K562 (cell line): Measurements from ENCODE around the gene CMSS1. TPM values are rescaled to one million over a fixed set of nuclear protein-coding genes. Genes with fewer than 3 reads are reported as not detected.

Experiments used
- ATAC-seq: fragments of 200-7000 bp; cut with Tn5 transposase; 3 replicates; pipeline ENCODE4 v1.9.1; 2020; ENCODE audit warnings: moderate library complexity
- BruUV-seq: library from RNA; stranded (reverse); fragments of 400-500 nt; replicated peaks from 2 replicates; lab custom pipeline; 2021; lab: Mats Ljungman, UMichigan
- CTCF ChIA-PET: fragments of 300-600 bp; formaldehyde crosslinking; extraction: SDS; loops from one replicate; lab custom pipeline; 2021; ENCODE audit warnings: low intra/inter-chr PET ratio; lab: Yijun Ruan, JAX
- POLR2A ChIA-PET: fragments of 300-600, 350-650 bp; sonication (Branson Sonifier 250); formaldehyde crosslinking; extraction: SDS; loops from one replicate; lab custom pipeline; 2021; ENCODE audit warnings: antibody characterized with exemption, inconsistent platforms; lab: Yijun Ruan, JAX
- DNase-seq, 4 experiments: peaks; one replicate each; pipeline versions ENCODE4 v3.0.0 to v3.0.0-alpha.2; 2011 to 2018; ENCODE audit warnings: low spot score in 3 of 4, mixed read lengths in 3 of 4; ENCODE audit errors: extremely low read depth in 1 of 4
- FAIRE-seq: peaks from 2 replicates; lab custom pipeline; 2011; peaks lifted over from hg19 to GRCh38; lab: Jason Lieb, UNC
- H2AFZ ChIP-seq: 2 replicates; pipeline ENCODE4 v1.6.0; 2011; ENCODE audit warnings: low read depth, low read length, control low read depth, inconsistent platforms
- H3K27ac ChIP-seq: fragments of 200-600 bp; 3 replicates; pipeline ENCODE4 v1.8.0; 2011; ENCODE audit warnings: low read depth, mild to moderate bottlenecking, control low read depth, inconsistent platforms, low read length, moderate library complexity, mixed read lengths; ENCODE audit errors: extremely low read depth
- H3K27me3 ChIP-seq, 2 experiments: fragments of 300-600 bp in 1 of 2; 2 replicates in 1 of 2; 3 replicates in 1 of 2; pipeline versions ENCODE4 v1.6.0 to v1.8.0; 2011; ENCODE audit warnings: inconsistent platforms in 2 of 2, low read length in 2 of 2, mild to moderate bottlenecking in 1 of 2, mixed read lengths in 1 of 2, moderate library complexity in 1 of 2; ENCODE audit not compliant: control insufficient read depth in 2 of 2, insufficient read depth in 2 of 2
- H3K36me3 ChIP-seq: fragments of 300-600 bp; 3 replicates; pipeline ENCODE4 v1.8.0; 2011; ENCODE audit warnings: mild to moderate bottlenecking, low read length, inconsistent platforms; ENCODE audit not compliant: control insufficient read depth, insufficient read depth
- H3K4me1 ChIP-seq, 2 experiments: fragments of 200-600 bp in 1 of 2; replicated peaks in 1 of 2; 2 replicates in 1 of 2; 3 replicates in 1 of 2; pipeline versions ENCODE4 v1.5.1 to v1.8.0; 2011; ENCODE audit warnings: inconsistent platforms in 2 of 2, low read length in 2 of 2, mild to moderate bottlenecking in 1 of 2, mixed read lengths in 1 of 2, moderate library complexity in 1 of 2; ENCODE audit not compliant: control insufficient read depth in 2 of 2, insufficient read depth in 2 of 2
- H3K4me2 ChIP-seq: 2 replicates; pipeline ENCODE4 v1.6.1; 2011; ENCODE audit warnings: low read length, control low read depth, inconsistent platforms, mixed read lengths; ENCODE audit not compliant: insufficient read depth
- H3K4me3 ChIP-seq: fragments of 200-600 bp; sonication (generic), shearing (Covaris generic); 2 replicates; pipeline ENCODE4 v1.5.1; 2016; ENCODE audit warnings: control low read depth, inconsistent platforms
- H3K79me2 ChIP-seq: fragments of 200-600 bp; 3 replicates; pipeline ENCODE4 v1.8.0; 2011; ENCODE audit warnings: low read length, inconsistent platforms; ENCODE audit not compliant: control insufficient read depth, insufficient read depth
- H3K9ac ChIP-seq, 2 experiments: 2 replicates each; pipeline versions ENCODE4 v1.6.0 to v1.6.1; 2011; ENCODE audit warnings: low read depth in 2 of 2, low read length in 2 of 2, control low read depth in 1 of 2, inconsistent platforms in 1 of 2, mild to moderate bottlenecking in 1 of 2, mixed read lengths in 1 of 2; ENCODE audit not compliant: insufficient read depth in 1 of 2
- H3K9me1 ChIP-seq: one replicate; pipeline ENCODE4 v1.6.0; 2011; ENCODE audit warnings: inconsistent platforms, mild to moderate bottlenecking, low read length, moderate library complexity; ENCODE audit not compliant: control insufficient read depth, insufficient read depth
- H3K9me3 ChIP-seq: replicated peaks from 2 replicates; pipeline ENCODE4 v1.5.1; 2011; ENCODE audit warnings: low read depth, low read length, inconsistent platforms; ENCODE audit not compliant: control insufficient read depth, insufficient read depth
- H4K20me1 ChIP-seq: replicated peaks from 2 replicates; pipeline ENCODE4 v1.6.1; 2011; ENCODE audit warnings: low read length, inconsistent platforms, mixed read lengths; ENCODE audit not compliant: control insufficient read depth, insufficient read depth
- BRF1 ChIP-seq: IDR thresholded peaks from 3 replicates; pipeline ENCODE4 v1.6.1; 2011; ENCODE audit warnings: borderline replicate concordance, mild to moderate bottlenecking; ENCODE audit not compliant: insufficient read length; ENCODE audit errors: extremely low read depth
- FIP1L1 ChIP-seq: fragments of 200-400 bp; formaldehyde crosslinking; IDR thresholded peaks from 2 replicates; pipeline ENCODE4 v1.6.1; 2018; ENCODE audit warnings: mild to moderate bottlenecking, low read depth, low read length; ENCODE audit not compliant: poor library complexity, severe bottlenecking
- FOXO4 ChIP-seq: fragments of 450-650 bp; formaldehyde crosslinking; IDR thresholded peaks from 2 replicates; pipeline ENCODE4 v1.4.0; 2020; ENCODE audit warnings: mild to moderate bottlenecking, moderate library complexity
- IFI16 ChIP-seq: fragments of 250-450 bp; sonication (Bioruptor Pico); IDR thresholded peaks from 2 replicates; pipeline ENCODE4 v2.1.2; 2022; ENCODE audit warnings: mild to moderate bottlenecking, inconsistent platforms
- KDM1A ChIP-seq, 2 experiments: fragments of 450-650 bp; IDR thresholded peaks; 2 replicates each; pipeline ENCODE4 v1.6.1; 2016; ENCODE audit warnings: mild to moderate bottlenecking in 2 of 2
- KLF13 ChIP-seq: fragments of 450-650 bp; IDR thresholded peaks from 2 replicates; pipeline ENCODE4 v1.6.1; 2016; ENCODE audit warnings: missing genetic modification characterization, low read depth, mild to moderate bottlenecking, missing compliant biosample characterization, moderate library complexity, borderline replicate concordance
- MTA2 ChIP-seq: fragments of 450-650 bp; IDR thresholded peaks from 2 replicates; pipeline ENCODE4 v1.6.1; 2016; ENCODE audit warnings: low read depth
- RBM14 ChIP-seq: fragments of 200-400 bp; formaldehyde crosslinking; IDR thresholded peaks from 2 replicates; pipeline ENCODE4 v1.6.1; 2018; ENCODE audit warnings: low read depth, mild to moderate bottlenecking, low read length, moderate library complexity, borderline replicate concordance; ENCODE audit not compliant: insufficient read depth
- RBM22 ChIP-seq: fragments of 200-400 bp; formaldehyde crosslinking; IDR thresholded peaks from 2 replicates; pipeline ENCODE4 v1.6.1; 2018; ENCODE audit warnings: low read length, low read depth; ENCODE audit not compliant: poor library complexity, severe bottlenecking
- SNRNP70 ChIP-seq: fragments of 200-400 bp; formaldehyde crosslinking; optimal IDR thresholded peaks from 2 replicates; pipeline ENCODE3; 2017; ENCODE audit warnings: low read depth, low read length
- SREBF1 ChIP-seq: fragments of 150-350 bp; IDR thresholded peaks from 2 replicates; pipeline ENCODE4 v1.6.1; 2014; ENCODE audit warnings: antibody characterized with exemption, low read depth, low read length, borderline replicate concordance
- ZNF212 ChIP-seq: fragments of 450-650 bp; formaldehyde crosslinking; IDR thresholded peaks from 2 replicates; pipeline ENCODE4 v1.4.0; 2020; ENCODE audit warnings: mild to moderate bottlenecking
- ZNF217 ChIP-seq: sonication (generic); formaldehyde crosslinking; IDR thresholded peaks from 2 replicates; pipeline ENCODE4 v1.8.0; 2022; ENCODE audit warnings: mild to moderate bottlenecking, missing genetic modification reagents
- ZNF23 ChIP-seq: fragments of 250-450 bp; sonication (Bioruptor Pico); IDR thresholded peaks from 2 replicates; pipeline ENCODE4 v1.4.0; 2020; ENCODE audit warnings: mild to moderate bottlenecking
- WGBS: fragments of 100-300 bp; shearing (Covaris generic); methylation state at CpG from one replicate; pipeline ENCODE4 v1.1.6; 2016; ENCODE audit warnings: low coverage, mixed read lengths; ENCODE audit not compliant: insufficient coverage; ENCODE audit errors: missing lambda C conversion rate; 5-methylcytosine and 5-hydroxymethylcytosine counted together
- in situ Hi-C: fragments of 300-500 bp; cut with MboI; formaldehyde crosslinking; loops from 4 replicates; pipeline ENCODE4 v1.15.0; 2018; ENCODE audit warnings: inconsistent platforms, mixed read lengths
- intact Hi-C: fragments of 100-400 bp; cut with micrococcal nuclease; formaldehyde crosslinking; loops from 2 replicates; pipeline ENCODE4 v1.14.2; 2022
- polyA plus RNA-seq, 8 experiments: library from polyadenylated mRNA; depleted of rRNA in 4 of 8; stranded (reverse) in 5 of 8; unstranded in 3 of 8; fragments of >200 nt; fragmentation: Nextera tagmentation in 2 of 8; fragmentation: Illumina TruSeq in 1 of 8; extraction: Ambion mirVana in 2 of 8; extraction: Trizol in 1 of 8; gene quantifications; 2 replicates each; pipeline versions ENCODE4 v1.2.1 to v1.2.3, GENCODE V29; 2011 to 2014; ENCODE audit warnings: inconsistent platforms in 1 of 8, missing spikeins in 1 of 8
- total RNA-seq, 7 experiments: library from RNA; depleted of rRNA in 6 of 7; stranded (reverse); fragments of >200 nt in 6 of 7; fragmentation: Illumina TruSeq in 2 of 7; extraction: Trizol in 2 of 7; gene quantifications; 2 replicates each; pipeline versions ENCODE4 v1.2.1 to v1.2.3, GENCODE V29; 2011 to 2021; ENCODE audit warnings: low replicate concordance in 1 of 7
- TF ChIP-seq, protein P1 (sequence below): fragments of 150-350 bp; conservative IDR thresholded peaks from 2 replicates; pipeline ENCODE4 v1.6.1; 2014; ENCODE audit warnings: low read length
- TF ChIP-seq, protein P2 (sequence below): sonication (generic); formaldehyde crosslinking; IDR thresholded peaks from 2 replicates; pipeline ENCODE4 v1.9.0; 2022; ENCODE audit warnings: mild to moderate bottlenecking, missing genetic modification reagents
- TF ChIP-seq, protein P3 (sequence below): sonication (generic); formaldehyde crosslinking; IDR thresholded peaks from 2 replicates; pipeline ENCODE4 v1.8.1; 2022; ENCODE audit warnings: missing genetic modification reagents

The CMSS1 gene
- total and polyA plus RNA-seq, 9 of the 15 experiments (the other 6 are each of a cell fraction or from before 2014, with no cell fraction given) = 46.9 to 109 (median 72.3) TPM

DNA sequence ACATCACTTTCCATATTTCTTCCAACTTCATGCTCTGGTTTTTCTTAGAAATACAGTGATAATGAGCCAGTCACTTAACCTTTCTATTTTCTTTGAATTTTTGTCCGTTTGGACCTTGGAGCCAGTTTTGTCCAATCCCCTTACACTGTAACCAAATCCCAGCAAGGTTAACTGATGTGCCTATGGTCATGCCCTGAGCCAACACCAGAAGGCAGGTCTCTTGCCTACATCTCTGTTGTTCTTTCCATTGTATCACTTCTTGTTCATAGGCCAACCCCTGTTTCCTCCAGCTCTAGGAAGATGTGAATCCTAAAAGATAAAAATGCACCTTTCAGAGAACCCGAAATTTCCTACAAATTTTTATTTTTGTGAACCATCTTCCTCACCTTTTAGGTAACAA is 122.7 kb downstream of the CMSS1 start:
- Histone ChIP-seq H2AFZ (no peak overlapping the region), H3K27ac (no peak overlapping the region), H3K4me1 (no peaks in the 10 kb centered on the region), H3K9ac (no peak overlapping the region), H3K4me3 (no peak overlapping the region), H3K9me3 (no peaks in the 10 kb centered on the region), H3K79me2 (no peaks in the 10 kb centered on the region), H3K36me3 (no peaks in the 10 kb centered on the region), H3K27me3 (no peaks in the 10 kb centered on the region), H4K20me1 (no peaks in the 10 kb centered on the region), H3K4me2 (no peak overlapping the region), H3K9me1 (no peaks in the 10 kb centered on the region)
- intact Hi-C loops = no loop called here
- no peak for ATAC-seq
- TF ChIP-seq RBM14 (no peak), FIP1L1 (no peak), SREBF1 (no peak), RBM22 (no peak), BRF1 (no peak), IFI16 (CRISPR knock-in tag) (no peak), FOXO4 (CRISPR knock-in tag) (no peak), KLF13 (tag) (no peak), MTA2 (no peak), ZNF217 (CRISPR knock-in tag) (no peak), ZNF212 (no peak), ZNF23 (no peak), SNRNP70 (no peak), KDM1A (IDR thresholded peaks at IDR 0.05) (no peak)
- TF ChIP-seq, protein P1, sequence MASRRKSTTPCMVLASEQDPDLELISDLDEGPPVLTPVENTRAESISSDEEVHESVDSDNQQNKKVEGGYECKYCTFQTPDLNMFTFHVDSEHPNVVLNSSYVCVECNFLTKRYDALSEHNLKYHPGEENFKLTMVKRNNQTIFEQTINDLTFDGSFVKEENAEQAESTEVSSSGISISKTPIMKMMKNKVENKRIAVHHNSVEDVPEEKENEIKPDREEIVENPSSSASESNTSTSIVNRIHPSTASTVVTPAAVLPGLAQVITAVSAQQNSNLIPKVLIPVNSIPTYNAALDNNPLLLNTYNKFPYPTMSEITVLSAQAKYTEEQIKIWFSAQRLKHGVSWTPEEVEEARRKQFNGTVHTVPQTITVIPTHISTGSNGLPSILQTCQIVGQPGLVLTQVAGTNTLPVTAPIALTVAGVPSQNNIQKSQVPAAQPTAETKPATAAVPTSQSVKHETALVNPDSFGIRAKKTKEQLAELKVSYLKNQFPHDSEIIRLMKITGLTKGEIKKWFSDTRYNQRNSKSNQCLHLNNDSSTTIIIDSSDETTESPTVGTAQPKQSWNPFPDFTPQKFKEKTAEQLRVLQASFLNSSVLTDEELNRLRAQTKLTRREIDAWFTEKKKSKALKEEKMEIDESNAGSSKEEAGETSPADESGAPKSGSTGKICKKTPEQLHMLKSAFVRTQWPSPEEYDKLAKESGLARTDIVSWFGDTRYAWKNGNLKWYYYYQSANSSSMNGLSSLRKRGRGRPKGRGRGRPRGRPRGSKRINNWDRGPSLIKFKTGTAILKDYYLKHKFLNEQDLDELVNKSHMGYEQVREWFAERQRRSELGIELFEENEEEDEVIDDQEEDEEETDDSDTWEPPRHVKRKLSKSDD = no peak
- TF ChIP-seq, protein P2, sequence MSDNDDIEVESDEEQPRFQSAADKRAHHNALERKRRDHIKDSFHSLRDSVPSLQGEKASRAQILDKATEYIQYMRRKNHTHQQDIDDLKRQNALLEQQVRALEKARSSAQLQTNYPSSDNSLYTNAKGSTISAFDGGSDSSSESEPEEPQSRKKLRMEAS (CRISPR knock-in tag) = no peak
- TF ChIP-seq, protein P3, sequence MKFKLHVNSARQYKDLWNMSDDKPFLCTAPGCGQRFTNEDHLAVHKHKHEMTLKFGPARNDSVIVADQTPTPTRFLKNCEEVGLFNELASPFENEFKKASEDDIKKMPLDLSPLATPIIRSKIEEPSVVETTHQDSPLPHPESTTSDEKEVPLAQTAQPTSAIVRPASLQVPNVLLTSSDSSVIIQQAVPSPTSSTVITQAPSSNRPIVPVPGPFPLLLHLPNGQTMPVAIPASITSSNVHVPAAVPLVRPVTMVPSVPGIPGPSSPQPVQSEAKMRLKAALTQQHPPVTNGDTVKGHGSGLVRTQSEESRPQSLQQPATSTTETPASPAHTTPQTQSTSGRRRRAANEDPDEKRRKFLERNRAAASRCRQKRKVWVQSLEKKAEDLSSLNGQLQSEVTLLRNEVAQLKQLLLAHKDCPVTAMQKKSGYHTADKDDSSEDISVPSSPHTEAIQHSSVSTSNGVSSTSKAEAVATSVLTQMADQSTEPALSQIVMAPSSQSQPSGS (CRISPR knock-in tag) = no peak
- no peak for DNase-seq
- BruUV-seq = no TSS peak
- FAIRE-seq = no peak
- ChIA-PET POLR2A (interaction anchor here (1.9 kb wide), 1 partner anchor 11 kb away, joined by 7 read pairs; no protein-coding TSS in a partner anchor), CTCF (no interaction called here)
- in situ Hi-C loops = no loop called here
- 24% methylated on average over 2 of the region's 2 CpGs for WGBS
